Measurements from ENCODE around the gene SLK.

- TF ChIP-seq CTCF (conservative IDR thresholded peaks at IDR 0.05; ENCODE audit: low read depth, low read length) (no peak), EZH2 (IDR thresholded peaks at IDR 0.05; ENCODE audit: borderline replicate concordance, low read depth, low read length, poor library complexity, severe bottlenecking) (no peak)
Measured at GRCh38 chr10:104033401-104033930, 66.5 kb downstream of the SLK start.
